ENCODE results near the gene BMP7.

The BMP7 gene

DNA sequence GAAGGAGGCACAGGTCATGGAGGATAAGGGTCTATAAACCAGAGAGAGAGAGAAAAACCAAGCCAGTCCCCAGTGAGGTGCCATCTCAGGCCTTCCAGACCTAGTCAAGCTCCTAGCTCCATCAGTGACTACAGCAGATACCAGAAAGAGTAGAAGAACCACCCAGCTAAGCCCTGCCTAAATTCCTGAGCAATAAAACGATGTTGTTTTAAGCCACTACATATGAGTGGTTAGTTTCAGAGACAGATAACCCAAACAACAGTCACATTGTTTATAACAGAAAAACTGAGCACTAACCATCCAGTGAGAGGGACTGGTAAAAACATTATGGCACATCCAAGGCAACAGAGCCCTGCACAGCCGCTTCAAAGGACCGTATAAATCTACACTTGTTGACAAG lies 59.2 kb downstream of the BMP7 start:
- Histone ChIP-seq H3K27ac (ENCODE audit: insufficient read depth, low read length, poor library complexity, severe bottlenecking) (no peak overlapping the region), H3K4me1 (ENCODE audit: control insufficient read depth, insufficient read depth, low read length, poor library complexity, severe bottlenecking) (no peaks in the 10 kb centered on the region), H3K36me3 (ENCODE audit: control insufficient read depth, insufficient read depth, low read length) (no peaks in the 10 kb centered on the region), H3K9me3 (ENCODE audit: control insufficient read depth, low read length) (no peaks in the 10 kb centered on the region), H3K27me3 (replicated peaks; ENCODE audit: control insufficient read depth, insufficient read depth, low read length, poor library complexity, severe bottlenecking) (no peaks in the 10 kb centered on the region), H3K4me3 (ENCODE audit: insufficient read depth, low read depth, low read length, poor library complexity, severe bottlenecking) (no peak overlapping the region)
- no peak for DNase-seq

- no peaks in the 10 kb centered on the region for H3K36me3 ChIP-seq (ENCODE audit: control insufficient read depth, insufficient read depth, low read length)
- DNase-seq: no peak
- no peak overlapping the region for H3K27ac ChIP-seq (ENCODE audit: insufficient read depth, low read length, poor library complexity, severe bottlenecking)
- no peaks in the 10 kb centered on the region for H3K4me1 ChIP-seq (ENCODE audit: control insufficient read depth, insufficient read depth, low read length, poor library complexity, severe bottlenecking)
- H3K4me3 ChIP-seq (ENCODE audit: insufficient read depth, low read depth, low read length, poor library complexity, severe bottlenecking): no peak overlapping the region
- H3K27me3 ChIP-seq (replicated peaks; ENCODE audit: control insufficient read depth, insufficient read depth, low read length, poor library complexity, severe bottlenecking): no peaks in the 10 kb centered on the region
- H3K9me3 ChIP-seq (ENCODE audit: control insufficient read depth, low read length): no peaks in the 10 kb centered on the region
Observed at GRCh38 chr20:57205606-57206219, 60.7 kb downstream of the BMP7 start.

DNA sequence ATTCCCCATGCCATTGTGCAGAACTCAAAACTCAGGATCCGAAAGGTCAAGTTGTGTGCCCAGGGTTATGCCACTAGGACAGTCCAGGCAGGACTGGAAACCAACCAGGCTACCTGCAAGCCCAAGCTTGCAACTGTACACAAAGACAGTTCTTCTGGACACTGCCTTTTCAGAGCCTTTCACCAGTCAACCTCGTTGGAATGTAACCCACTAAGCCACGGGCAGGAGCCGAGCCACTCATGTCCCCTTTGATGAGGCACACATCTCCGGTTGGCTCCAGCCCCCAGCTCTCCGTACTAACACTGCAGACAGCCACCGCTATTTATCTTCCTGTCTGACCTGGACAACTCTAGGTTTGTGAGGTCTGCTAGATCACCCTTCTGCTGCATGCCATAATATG lies 62.5 kb downstream of the BMP7 start:
- DNase-seq: no peak
- Histone ChIP-seq H3K36me3 (ENCODE audit: control insufficient read depth, insufficient read depth, low read length) (no peaks in the 10 kb centered on the region), H3K9me3 (ENCODE audit: control insufficient read depth, low read length) (no peaks in the 10 kb centered on the region), H3K27me3 (replicated peaks; ENCODE audit: control insufficient read depth, insufficient read depth, low read length, poor library complexity, severe bottlenecking) (no peaks in the 10 kb centered on the region), H3K4me3 (ENCODE audit: insufficient read depth, low read depth, low read length, poor library complexity, severe bottlenecking) (no peak overlapping the region), H3K4me1 (ENCODE audit: control insufficient read depth, insufficient read depth, low read length, poor library complexity, severe bottlenecking) (no peaks in the 10 kb centered on the region), H3K27ac (ENCODE audit: insufficient read depth, low read length, poor library complexity, severe bottlenecking) (no peak overlapping the region)

DNA sequence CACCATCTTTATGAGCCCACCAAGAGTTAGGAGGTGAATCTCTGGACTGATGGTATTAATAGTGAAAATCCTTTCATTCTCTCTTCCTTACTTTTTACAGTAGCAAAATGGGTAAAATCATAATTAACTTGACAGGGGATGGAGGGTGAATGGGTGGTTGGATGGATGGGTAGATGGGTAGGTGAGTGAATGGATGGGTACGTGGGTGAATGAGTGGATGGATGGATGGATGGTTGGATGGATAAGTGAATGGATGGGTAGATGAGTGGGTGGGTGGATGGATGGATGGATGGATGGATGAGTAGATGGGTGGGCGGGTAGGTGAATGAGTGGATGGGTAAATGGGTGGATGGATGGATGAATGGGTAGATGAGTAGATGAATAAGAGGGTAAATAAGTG lies 63.2 kb downstream of the BMP7 start:
- Histone ChIP-seq H3K4me3 (ENCODE audit: insufficient read depth, low read depth, low read length, poor library complexity, severe bottlenecking) (no peak overlapping the region), H3K36me3 (ENCODE audit: control insufficient read depth, insufficient read depth, low read length) (no peaks in the 10 kb centered on the region), H3K27ac (ENCODE audit: insufficient read depth, low read length, poor library complexity, severe bottlenecking) (no peak overlapping the region), H3K4me1 (ENCODE audit: control insufficient read depth, insufficient read depth, low read length, poor library complexity, severe bottlenecking) (no peaks in the 10 kb centered on the region), H3K27me3 (replicated peaks; ENCODE audit: control insufficient read depth, insufficient read depth, low read length, poor library complexity, severe bottlenecking) (no peaks in the 10 kb centered on the region), H3K9me3 (ENCODE audit: control insufficient read depth, low read length) (no peaks in the 10 kb centered on the region)
- DNase-seq: no peak

GRCh38 chr20:57202309-57202708 lies 64.1 kb downstream of the BMP7 start:
- H3K9me3 ChIP-seq (ENCODE audit: control insufficient read depth, low read length): no peaks in the 10 kb centered on the region
- no peak overlapping the region for H3K27ac ChIP-seq (ENCODE audit: insufficient read depth, low read length, poor library complexity, severe bottlenecking)
- H3K4me3 ChIP-seq (ENCODE audit: insufficient read depth, low read depth, low read length, poor library complexity, severe bottlenecking): no peak overlapping the region
- H3K27me3 ChIP-seq (replicated peaks; ENCODE audit: control insufficient read depth, insufficient read depth, low read length, poor library complexity, severe bottlenecking): no peaks in the 10 kb centered on the region
- H3K36me3 ChIP-seq (ENCODE audit: control insufficient read depth, insufficient read depth, low read length): no peaks in the 10 kb centered on the region
- no peaks in the 10 kb centered on the region for H3K4me1 ChIP-seq (ENCODE audit: control insufficient read depth, insufficient read depth, low read length, poor library complexity, severe bottlenecking)
- no peak for DNase-seq

- H3K36me3 ChIP-seq (ENCODE audit: control insufficient read depth, insufficient read depth, low read length): no peaks in the 10 kb centered on the region
- H3K4me1 ChIP-seq (ENCODE audit: control insufficient read depth, insufficient read depth, low read length, poor library complexity, severe bottlenecking): no peaks in the 10 kb centered on the region
- no peak overlapping the region for H3K4me3 ChIP-seq (ENCODE audit: insufficient read depth, low read depth, low read length, poor library complexity, severe bottlenecking)
Observed at GRCh38 chr20:57200882-57201695, 65.4 kb downstream of the BMP7 start.

GRCh38 chr20:57199656-57200405 lies 66.6 kb downstream of the BMP7 start:
- no peak for DNase-seq
- no peaks in the 10 kb centered on the region for H3K36me3 ChIP-seq (ENCODE audit: control insufficient read depth, insufficient read depth, low read length)
- H3K4me1 ChIP-seq (ENCODE audit: control insufficient read depth, insufficient read depth, low read length, poor library complexity, severe bottlenecking): no peaks in the 10 kb centered on the region
- no peak overlapping the region for H3K27ac ChIP-seq (ENCODE audit: insufficient read depth, low read length, poor library complexity, severe bottlenecking)
- no peaks in the 10 kb centered on the region for H3K9me3 ChIP-seq (ENCODE audit: control insufficient read depth, low read length)
- H3K27me3 ChIP-seq (replicated peaks; ENCODE audit: control insufficient read depth, insufficient read depth, low read length, poor library complexity, severe bottlenecking): no peaks in the 10 kb centered on the region
- H3K4me3 ChIP-seq (ENCODE audit: insufficient read depth, low read depth, low read length, poor library complexity, severe bottlenecking): no peak overlapping the region

More at GRCh38 chr20:57200882-57201695, 65.4 kb downstream of the BMP7 start:
- DNase-seq: no peak
- Histone ChIP-seq H3K27ac (ENCODE audit: insufficient read depth, low read length, poor library complexity, severe bottlenecking) (no peak overlapping the region), H3K27me3 (replicated peaks; ENCODE audit: control insufficient read depth, insufficient read depth, low read length, poor library complexity, severe bottlenecking) (no peaks in the 10 kb centered on the region), H3K9me3 (ENCODE audit: control insufficient read depth, low read length) (no peaks in the 10 kb centered on the region)

GRCh38 chr20:57198132-57199072 lies 68.0 kb downstream of the BMP7 start:
- H3K36me3 ChIP-seq (ENCODE audit: control insufficient read depth, insufficient read depth, low read length): no peaks in the 10 kb centered on the region
- no peak overlapping the region for H3K27ac ChIP-seq (ENCODE audit: insufficient read depth, low read length, poor library complexity, severe bottlenecking)
- H3K27me3 ChIP-seq (replicated peaks; ENCODE audit: control insufficient read depth, insufficient read depth, low read length, poor library complexity, severe bottlenecking): no peaks in the 10 kb centered on the region
- DNase-seq: no peak
- H3K9me3 ChIP-seq (ENCODE audit: control insufficient read depth, low read length): no peaks in the 10 kb centered on the region
- no peak overlapping the region for H3K4me3 ChIP-seq (ENCODE audit: insufficient read depth, low read depth, low read length, poor library complexity, severe bottlenecking)
- H3K4me1 ChIP-seq (ENCODE audit: control insufficient read depth, insufficient read depth, low read length, poor library complexity, severe bottlenecking): no peaks in the 10 kb centered on the region

- H3K4me3 ChIP-seq (ENCODE audit: insufficient read depth, low read depth, low read length, poor library complexity, severe bottlenecking): no peak overlapping the region
- no peaks in the 10 kb centered on the region for H3K9me3 ChIP-seq (ENCODE audit: control insufficient read depth, low read length)
- no peak for DNase-seq
- H3K36me3 ChIP-seq (ENCODE audit: control insufficient read depth, insufficient read depth, low read length): no peaks in the 10 kb centered on the region
- H3K4me1 ChIP-seq (ENCODE audit: control insufficient read depth, insufficient read depth, low read length, poor library complexity, severe bottlenecking): no peaks in the 10 kb centered on the region
- H3K27me3 ChIP-seq (replicated peaks; ENCODE audit: control insufficient read depth, insufficient read depth, low read length, poor library complexity, severe bottlenecking): no peaks in the 10 kb centered on the region
- no peak overlapping the region for H3K27ac ChIP-seq (ENCODE audit: insufficient read depth, low read length, poor library complexity, severe bottlenecking)
Observed at GRCh38 chr20:57197352-57198131, 68.9 kb downstream of the BMP7 start.
